Measurements from ENCODE around the gene LEPR. TPM values are rescaled to one million over a fixed set of nuclear protein-coding genes. Genes with fewer than 3 reads are reported as not detected.
"Not testable (repeated sequence)": the region's sequence is repeated elsewhere in the genome, so short reads cannot be mapped to it uniquely, and the experiment has no call there.

The LEPR gene, protein sequence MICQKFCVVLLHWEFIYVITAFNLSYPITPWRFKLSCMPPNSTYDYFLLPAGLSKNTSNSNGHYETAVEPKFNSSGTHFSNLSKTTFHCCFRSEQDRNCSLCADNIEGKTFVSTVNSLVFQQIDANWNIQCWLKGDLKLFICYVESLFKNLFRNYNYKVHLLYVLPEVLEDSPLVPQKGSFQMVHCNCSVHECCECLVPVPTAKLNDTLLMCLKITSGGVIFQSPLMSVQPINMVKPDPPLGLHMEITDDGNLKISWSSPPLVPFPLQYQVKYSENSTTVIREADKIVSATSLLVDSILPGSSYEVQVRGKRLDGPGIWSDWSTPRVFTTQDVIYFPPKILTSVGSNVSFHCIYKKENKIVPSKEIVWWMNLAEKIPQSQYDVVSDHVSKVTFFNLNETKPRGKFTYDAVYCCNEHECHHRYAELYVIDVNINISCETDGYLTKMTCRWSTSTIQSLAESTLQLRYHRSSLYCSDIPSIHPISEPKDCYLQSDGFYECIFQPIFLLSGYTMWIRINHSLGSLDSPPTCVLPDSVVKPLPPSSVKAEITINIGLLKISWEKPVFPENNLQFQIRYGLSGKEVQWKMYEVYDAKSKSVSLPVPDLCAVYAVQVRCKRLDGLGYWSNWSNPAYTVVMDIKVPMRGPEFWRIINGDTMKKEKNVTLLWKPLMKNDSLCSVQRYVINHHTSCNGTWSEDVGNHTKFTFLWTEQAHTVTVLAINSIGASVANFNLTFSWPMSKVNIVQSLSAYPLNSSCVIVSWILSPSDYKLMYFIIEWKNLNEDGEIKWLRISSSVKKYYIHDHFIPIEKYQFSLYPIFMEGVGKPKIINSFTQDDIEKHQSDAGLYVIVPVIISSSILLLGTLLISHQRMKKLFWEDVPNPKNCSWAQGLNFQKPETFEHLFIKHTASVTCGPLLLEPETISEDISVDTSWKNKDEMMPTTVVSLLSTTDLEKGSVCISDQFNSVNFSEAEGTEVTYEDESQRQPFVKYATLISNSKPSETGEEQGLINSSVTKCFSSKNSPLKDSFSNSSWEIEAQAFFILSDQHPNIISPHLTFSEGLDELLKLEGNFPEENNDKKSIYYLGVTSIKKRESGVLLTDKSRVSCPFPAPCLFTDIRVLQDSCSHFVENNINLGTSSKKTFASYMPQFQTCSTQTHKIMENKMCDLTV
- 1 to 10 TPM; 4.6 to 9.2 TPM for total RNA-seq

DNA sequence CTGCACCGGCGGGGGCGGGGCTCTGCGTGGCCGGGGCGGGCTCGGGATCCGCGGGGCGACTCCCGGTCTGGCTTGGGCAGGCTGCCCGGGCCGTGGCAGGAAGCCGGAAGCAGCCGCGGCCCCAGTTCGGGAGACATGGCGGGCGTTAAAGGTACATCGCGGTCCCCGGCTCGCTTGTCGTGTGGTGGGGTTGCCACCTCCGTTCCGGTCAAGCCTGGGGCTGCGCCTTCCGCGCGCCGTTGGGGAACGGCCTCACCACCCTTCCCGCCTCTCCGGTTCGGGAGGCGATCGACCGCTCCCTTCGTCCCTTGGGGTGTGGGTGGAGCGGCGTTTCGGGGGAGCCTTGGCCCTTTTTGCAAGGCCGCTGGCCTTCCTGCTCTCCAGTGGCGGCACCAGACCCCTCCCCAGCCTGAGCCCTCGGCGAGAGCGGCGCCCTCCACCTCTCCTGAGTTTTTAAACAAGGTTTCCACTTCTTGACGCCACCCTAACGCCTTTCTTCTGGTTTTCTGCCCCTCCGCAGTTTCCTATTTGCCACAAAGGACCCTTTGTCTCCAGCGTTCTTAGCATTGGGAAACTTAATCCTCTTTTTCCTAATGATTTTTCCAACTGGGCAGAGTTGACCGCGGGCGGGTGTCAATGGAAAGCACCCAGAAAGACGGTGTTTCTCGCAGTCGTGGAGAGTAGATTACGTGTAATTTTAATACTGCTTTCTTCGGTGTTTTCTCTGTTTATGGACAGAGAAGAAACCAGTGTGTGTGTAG is at the start of gene LEPR, which contains the start of gene LEPROT:
Gene LEPR (plus strand): TSS at position 79 of the 761 bp plus-strand sequence. CDS start 144,898 bp downstream, outside the sequence.
Gene LEPROT (plus strand): TSS at position 79 of the 761 bp plus-strand sequence. CDS start 57 bp downstream, at position 136.
- Mint-ChIP-seq H3K9me3 (no peaks in the 10 kb centered on the region), H3K4me3 (no peak within 1 kb of the TSS), H3K36me3 (ENCODE audit: low read depth) (peaks cover 17% of the 10 kb centered on the region), H3K27me3 (no peaks in the 10 kb centered on the region), H3K27ac (peak within 1 kb of the TSS; percentile 95), H3K4me1 (peaks cover 25% of the 10 kb centered on the region)
- peak; percentile 0 for ATAC-seq (replicated peaks)

DNA sequence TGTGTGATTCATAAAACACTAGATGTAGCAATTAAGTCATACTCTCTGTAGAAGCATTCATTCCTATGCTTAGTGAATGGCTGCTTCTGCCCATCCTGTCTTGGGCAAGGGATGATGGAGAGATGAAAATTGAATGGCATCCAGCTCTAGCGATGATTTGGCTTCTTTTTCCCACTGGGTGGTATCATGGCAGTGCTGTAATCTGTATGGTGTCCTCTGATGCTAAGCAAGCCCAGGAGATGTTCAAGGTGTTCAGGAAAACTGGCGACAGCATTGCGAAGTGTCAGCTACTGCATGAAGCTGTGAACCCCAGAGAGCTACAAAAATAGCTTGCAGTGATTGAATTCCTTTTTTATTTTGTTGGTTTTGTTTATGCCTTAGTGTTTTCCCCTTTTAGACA is 48.9 kb upstream of the LEPR start:
- no peak for ATAC-seq (replicated peaks)
- H3K27me3 Mint-ChIP-seq = no peaks in the 10 kb centered on the region
- no peak overlapping the region for H3K4me3 Mint-ChIP-seq
- no peaks in the 10 kb centered on the region for H3K9me3 Mint-ChIP-seq
- no peaks in the 10 kb centered on the region for H3K36me3 Mint-ChIP-seq (ENCODE audit: low read depth)
- H3K4me1 Mint-ChIP-seq = no peaks in the 10 kb centered on the region
- H3K27ac Mint-ChIP-seq = no peak overlapping the region

DNA sequence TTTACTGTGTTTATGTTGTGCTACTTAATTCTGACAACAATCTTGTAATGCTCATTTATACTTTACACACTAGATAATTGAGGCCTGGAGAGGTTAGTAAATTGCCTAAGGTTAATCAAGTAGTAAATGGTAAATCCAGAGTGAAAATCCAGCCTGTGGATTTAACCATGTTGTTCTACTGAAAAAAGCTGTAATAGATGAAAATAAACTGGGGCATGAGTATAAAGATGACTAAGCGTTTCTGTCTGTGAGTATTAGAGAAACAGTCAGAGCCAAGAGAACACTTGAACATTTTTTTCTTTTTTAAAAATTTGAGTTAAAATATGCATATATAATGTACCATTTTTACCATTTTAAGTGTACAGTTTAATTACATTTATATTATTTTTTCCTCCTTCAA is 47.9 kb upstream of the LEPR start:
- Mint-ChIP-seq H3K4me3 (no peak overlapping the region), H3K4me1 (no peaks in the 10 kb centered on the region), H3K27ac (no peak overlapping the region), H3K36me3 (ENCODE audit: low read depth) (no peaks in the 10 kb centered on the region), H3K27me3 (no peaks in the 10 kb centered on the region), H3K9me3 (no peaks in the 10 kb centered on the region)
- peak; percentile 18 for ATAC-seq (replicated peaks)

DNA sequence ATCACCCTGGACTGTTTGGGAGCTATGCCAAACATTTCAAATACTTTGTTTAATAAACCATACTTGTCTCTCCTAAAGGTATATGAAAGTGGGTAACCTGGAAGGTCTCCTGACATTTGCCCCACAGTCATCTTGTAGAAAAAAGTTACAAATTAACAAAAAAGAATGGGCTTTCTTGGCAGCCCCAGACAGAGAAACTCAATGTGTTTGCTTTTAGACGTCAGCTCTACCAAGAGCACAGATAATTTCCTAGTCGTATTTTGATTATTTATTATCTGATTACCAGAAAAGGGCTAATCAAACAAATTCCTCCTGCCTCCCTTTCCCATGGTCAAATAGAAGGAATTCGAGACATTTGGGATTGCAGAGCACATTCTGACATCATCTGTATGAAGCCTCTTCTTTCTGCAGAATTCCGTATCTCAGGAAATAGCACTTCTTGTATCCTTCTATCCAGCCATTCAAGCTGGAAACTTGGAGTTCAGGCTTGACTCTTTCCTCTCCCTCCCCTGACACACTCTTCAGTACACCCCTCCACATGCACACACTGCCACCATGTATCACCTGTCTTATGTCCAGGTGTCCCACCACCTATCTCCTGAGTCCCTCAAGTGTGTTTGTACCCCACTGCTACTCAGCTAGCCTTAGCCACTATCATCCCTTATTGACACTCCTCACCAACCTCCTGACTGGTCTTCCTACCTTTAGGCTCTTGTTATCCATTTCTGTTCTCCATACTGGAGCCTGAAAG is 42.8 kb upstream of the LEPR start:
- peaks cover 6% of the 10 kb centered on the region for H3K27me3 Mint-ChIP-seq
- peak overlapping the region; percentile 47 for H3K27ac Mint-ChIP-seq
- no peak overlapping the region for H3K4me3 Mint-ChIP-seq
- no peak for ATAC-seq (replicated peaks)
- H3K9me3 Mint-ChIP-seq = no peaks in the 10 kb centered on the region
- H3K36me3 Mint-ChIP-seq (ENCODE audit: low read depth) = no peaks in the 10 kb centered on the region
- H3K4me1 Mint-ChIP-seq = peaks cover 4% of the 10 kb centered on the region

DNA sequence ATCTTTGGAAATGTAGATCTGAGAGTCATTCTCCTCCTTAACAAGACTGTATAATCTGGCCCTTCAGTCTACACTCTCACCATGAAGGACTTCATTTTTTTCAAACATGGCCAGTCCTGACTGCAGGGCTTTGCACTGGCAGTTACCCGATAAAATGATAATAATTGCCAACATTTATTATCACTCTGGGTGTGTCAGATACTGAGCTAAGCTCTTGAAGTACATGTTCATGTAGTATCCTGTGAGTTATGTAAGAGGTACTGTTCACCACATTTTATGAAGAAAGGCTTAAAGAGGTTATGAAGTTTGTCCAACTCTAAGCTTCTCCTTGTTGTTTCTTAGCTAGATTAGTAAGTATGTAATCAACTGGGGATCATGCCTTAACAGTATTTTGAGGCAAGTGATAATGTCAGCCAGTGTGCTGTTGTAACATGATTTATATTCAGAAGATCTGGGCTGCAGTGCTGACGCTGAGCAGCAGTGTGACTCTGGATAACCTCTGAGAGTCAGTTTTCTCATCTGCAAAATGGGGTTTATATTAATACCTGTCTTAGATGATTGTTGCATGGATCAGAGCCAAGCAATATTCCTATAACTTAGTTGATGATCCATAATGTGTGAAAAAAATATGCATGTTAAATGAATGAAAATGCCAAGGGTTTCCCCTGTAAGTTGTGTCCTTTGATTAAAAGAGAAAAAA is 42.1 kb upstream of the LEPR start:
- peaks cover 4% of the 10 kb centered on the region for H3K4me1 Mint-ChIP-seq
- ATAC-seq (replicated peaks) = no peak
- H3K9me3 Mint-ChIP-seq = no peaks in the 10 kb centered on the region
- H3K27me3 Mint-ChIP-seq = peaks cover 6% of the 10 kb centered on the region
- no peaks in the 10 kb centered on the region for H3K36me3 Mint-ChIP-seq (ENCODE audit: low read depth)
- peak overlapping the region; percentile 47 for H3K27ac Mint-ChIP-seq
- H3K4me3 Mint-ChIP-seq = no peak overlapping the region

DNA sequence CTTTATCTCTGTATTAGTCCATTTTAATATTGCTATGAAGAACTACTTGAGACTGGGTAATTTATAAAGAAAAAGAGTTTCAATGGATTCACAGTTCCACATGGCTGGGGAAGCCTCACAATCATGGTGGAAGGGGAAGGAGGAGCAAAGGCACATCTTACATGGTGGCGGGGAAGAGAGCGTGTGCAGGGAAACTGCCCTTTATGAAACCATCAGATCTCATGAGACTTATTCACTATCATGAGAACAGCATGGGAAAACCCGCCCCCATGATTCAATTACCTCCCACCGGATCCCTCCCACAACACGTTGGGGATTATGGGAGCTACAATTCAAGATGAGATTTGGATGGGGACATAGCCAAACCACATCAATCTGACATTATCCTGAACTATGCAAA is 36.0 kb upstream of the LEPR start:
- H3K4me3 Mint-ChIP-seq; H3K27ac Mint-ChIP-seq; ATAC-seq (replicated peaks); H3K27me3 Mint-ChIP-seq; H3K4me1 Mint-ChIP-seq; H3K36me3 Mint-ChIP-seq (ENCODE audit: low read depth); H3K9me3 Mint-ChIP-seq: not testable (repeated sequence)

DNA sequence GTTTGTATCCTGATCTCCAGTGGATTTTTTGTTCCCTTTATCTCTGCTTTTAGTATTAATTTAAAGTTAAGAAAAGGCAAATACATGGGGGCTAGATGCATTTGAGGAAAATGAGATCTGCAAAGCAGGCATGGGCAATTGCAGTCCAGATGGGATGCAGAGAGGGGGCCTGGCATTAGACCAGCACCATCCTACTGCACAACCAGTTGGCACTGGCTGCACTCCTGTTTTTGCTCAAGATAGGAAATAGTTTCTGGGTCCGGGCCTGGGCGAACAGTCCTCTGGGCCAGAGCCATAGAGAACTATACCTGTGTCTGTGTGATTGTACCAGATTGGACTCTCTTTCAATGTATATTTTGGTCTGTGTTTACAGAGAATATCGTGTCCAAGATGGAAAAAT is 34.0 kb upstream of the LEPR start:
- peaks cover 8% of the 10 kb centered on the region for H3K4me1 Mint-ChIP-seq
- H3K27me3 Mint-ChIP-seq = no peaks in the 10 kb centered on the region
- no peaks in the 10 kb centered on the region for H3K36me3 Mint-ChIP-seq (ENCODE audit: low read depth)
- no peak overlapping the region for H3K27ac Mint-ChIP-seq
- ATAC-seq (replicated peaks) = no peak
- H3K9me3 Mint-ChIP-seq = no peaks in the 10 kb centered on the region
- H3K4me3 Mint-ChIP-seq = no peak overlapping the region

DNA sequence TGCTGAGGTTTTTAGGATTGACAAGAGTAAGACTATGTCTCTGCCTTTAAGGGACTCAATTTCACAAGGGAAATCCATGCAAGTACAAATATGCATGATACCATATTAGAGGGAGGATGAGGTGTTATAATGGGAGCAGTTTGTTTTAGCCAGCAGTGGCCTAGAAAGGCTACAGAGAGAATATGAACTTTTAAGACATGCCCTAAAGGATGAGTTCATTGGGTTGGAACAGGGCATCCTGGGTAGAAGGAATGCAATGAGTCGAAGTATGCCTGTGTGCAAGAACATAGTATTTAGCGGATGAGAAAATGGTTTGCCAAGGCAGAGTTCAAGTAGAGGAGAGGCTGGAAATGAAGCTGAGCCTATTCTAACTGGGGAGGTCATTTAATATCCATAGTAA is 32.6 kb upstream of the LEPR start:
- no peak overlapping the region for H3K4me3 Mint-ChIP-seq
- ATAC-seq (replicated peaks) = no peak
- H3K36me3 Mint-ChIP-seq (ENCODE audit: low read depth) = no peaks in the 10 kb centered on the region
- H3K9me3 Mint-ChIP-seq = no peaks in the 10 kb centered on the region
- no peaks in the 10 kb centered on the region for H3K27me3 Mint-ChIP-seq
- H3K4me1 Mint-ChIP-seq = peaks cover 8% of the 10 kb centered on the region
- H3K27ac Mint-ChIP-seq = no peak overlapping the region

DNA sequence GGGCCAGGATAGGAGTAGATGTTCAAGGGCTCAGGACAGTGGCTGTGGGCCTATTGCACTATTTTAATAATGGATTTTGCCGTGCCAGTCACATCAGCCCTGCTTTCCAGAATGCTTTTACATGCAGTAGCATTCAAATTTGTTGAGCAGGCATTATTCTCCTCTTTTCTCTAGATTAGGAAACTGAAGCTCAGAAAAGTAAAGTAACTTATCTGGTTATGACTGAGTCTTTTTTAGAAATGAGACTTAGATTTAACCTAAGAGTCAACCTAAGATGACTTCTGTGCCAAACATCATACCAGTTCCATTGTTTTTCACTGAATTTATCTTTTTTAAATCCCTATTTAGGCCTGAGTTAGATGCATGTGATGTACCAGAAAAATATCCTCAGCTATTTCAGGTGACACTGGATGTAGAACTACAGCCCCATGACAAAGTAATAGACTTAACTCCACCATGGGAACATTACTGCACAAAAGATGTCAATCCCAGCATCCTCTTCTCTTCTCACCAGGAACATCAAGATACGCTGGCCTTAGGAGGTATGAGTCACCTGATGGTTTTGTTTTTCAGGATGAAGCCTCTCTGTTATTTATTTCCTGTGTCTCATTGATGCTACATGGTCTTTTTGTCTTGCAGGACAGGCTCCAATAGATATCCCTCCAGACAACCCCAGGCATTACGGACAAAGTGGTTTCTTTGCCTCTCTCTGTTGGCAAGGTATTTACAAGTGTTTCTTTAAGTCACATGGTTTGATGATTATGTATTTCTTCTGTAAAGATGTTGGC is 31.4 kb upstream of the LEPR start:
- no peaks in the 10 kb centered on the region for H3K27me3 Mint-ChIP-seq
- peaks cover 15% of the 10 kb centered on the region for H3K4me1 Mint-ChIP-seq
- no peaks in the 10 kb centered on the region for H3K36me3 Mint-ChIP-seq (ENCODE audit: low read depth)
- peak overlapping the region; percentile 46 for H3K27ac Mint-ChIP-seq
- peak overlapping the region; percentile 3 for H3K4me3 Mint-ChIP-seq
- peak; percentile 20 for ATAC-seq (replicated peaks)
- H3K9me3 Mint-ChIP-seq = no peaks in the 10 kb centered on the region

DNA sequence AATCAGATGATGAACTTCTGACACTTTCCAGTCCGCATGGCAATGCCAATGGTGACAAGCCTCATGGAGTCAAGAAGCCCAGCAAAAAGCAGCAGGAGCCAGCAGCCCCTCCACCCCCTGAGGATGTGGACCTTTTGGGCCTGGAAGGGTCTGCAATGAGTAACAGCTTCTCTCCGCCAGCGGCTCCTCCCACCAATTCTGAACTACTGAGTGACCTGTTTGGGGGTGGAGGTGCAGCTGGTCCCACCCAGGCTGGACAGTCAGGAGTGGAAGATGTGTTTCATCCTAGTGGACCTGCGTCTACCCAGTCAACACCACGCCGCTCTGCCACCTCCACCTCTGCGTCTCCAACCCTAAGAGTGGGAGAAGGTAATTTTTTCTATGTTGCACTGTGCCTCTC is 28.0 kb upstream of the LEPR start:
- no peaks in the 10 kb centered on the region for H3K9me3 Mint-ChIP-seq
- H3K27ac Mint-ChIP-seq = peak overlapping the region; percentile 89
- peaks cover 37% of the 10 kb centered on the region for H3K4me1 Mint-ChIP-seq
- no peak for ATAC-seq (replicated peaks)
- no peaks in the 10 kb centered on the region for H3K27me3 Mint-ChIP-seq
- no peak overlapping the region for H3K4me3 Mint-ChIP-seq
- H3K36me3 Mint-ChIP-seq (ENCODE audit: low read depth) = no peaks in the 10 kb centered on the region

DNA sequence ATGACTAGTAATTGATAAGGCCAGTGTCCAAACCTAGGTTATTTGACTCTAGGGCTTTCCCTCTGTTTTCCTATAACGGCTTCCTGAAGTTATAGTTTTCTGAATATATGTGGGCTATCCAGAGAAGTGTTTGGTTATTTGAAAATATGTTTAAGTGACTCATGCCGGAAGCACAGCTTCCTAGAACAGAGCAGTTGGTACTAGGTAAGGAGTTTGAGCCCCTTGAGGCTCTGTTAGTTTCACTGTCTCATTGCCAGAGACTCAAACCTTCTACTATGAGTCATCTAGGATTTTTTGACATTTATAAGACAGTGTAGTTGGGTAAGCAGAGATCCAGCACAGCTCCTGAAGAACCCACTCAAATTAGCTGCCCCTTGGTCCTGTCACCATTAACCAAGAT is 27.1 kb upstream of the LEPR start:
- Mint-ChIP-seq H3K9me3 (no peaks in the 10 kb centered on the region), H3K4me3 (peak overlapping the region; percentile 71), H3K4me1 (peaks cover 45% of the 10 kb centered on the region), H3K27me3 (no peaks in the 10 kb centered on the region), H3K36me3 (ENCODE audit: low read depth) (peaks cover 3% of the 10 kb centered on the region), H3K27ac (peak overlapping the region; percentile 89)
- peak; percentile 80 for ATAC-seq (replicated peaks)

DNA sequence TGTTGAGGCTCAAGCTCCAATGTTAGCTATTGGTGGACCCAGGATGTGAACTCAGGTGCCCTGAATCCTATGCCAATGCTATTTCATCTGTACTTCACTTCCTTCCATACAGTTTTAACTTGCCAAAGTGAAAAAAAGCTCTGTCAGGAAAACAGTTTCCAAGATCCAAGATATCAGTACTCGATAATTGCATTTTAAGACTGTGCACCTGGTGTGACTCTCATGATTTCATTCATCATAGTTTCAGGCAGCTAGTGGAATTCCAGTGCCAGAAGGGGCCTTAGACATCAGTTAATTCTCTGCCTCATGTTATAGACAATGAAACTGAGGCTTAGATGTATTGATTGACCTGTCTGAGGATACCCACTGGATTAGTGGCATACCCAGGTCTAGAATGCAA is 26.5 kb upstream of the LEPR start:
- peaks cover 6% of the 10 kb centered on the region for H3K36me3 Mint-ChIP-seq (ENCODE audit: low read depth)
- H3K27ac Mint-ChIP-seq = peak overlapping the region; percentile 89
- H3K9me3 Mint-ChIP-seq = no peaks in the 10 kb centered on the region
- H3K4me3 Mint-ChIP-seq = peak overlapping the region; percentile 71
- no peak for ATAC-seq (replicated peaks)
- peaks cover 48% of the 10 kb centered on the region for H3K4me1 Mint-ChIP-seq
- H3K27me3 Mint-ChIP-seq = no peaks in the 10 kb centered on the region

Data from activated T-helper 17 cell treated with anti-CD3 and anti-CD28 coated beads, Interleukin-2, amount 50 U/mL, for 72 hours (primary cell).